Lower leg skin (tissue), 3 donors: ENCODE results near the gene DISC1.

ENCODE experiments used
- POLR2A ChIP-seq, 2 donors: fragments of 450-650 bp; IDR thresholded peaks; one replicate each; pipeline ENCODE4 v1.6.1; 2016 to 2017; ENCODE audit warnings: antibody characterized with exemption in 2 of 2, mild to moderate bottlenecking in 1 of 2, moderate library complexity in 1 of 2
- TF ChIP-seq, protein P1 (sequence below), 3 donors: fragments of 450-650 bp; IDR thresholded peaks; one replicate each; pipeline ENCODE4 v1.5.1; 2016; ENCODE audit warnings: antibody characterized with exemption in 3 of 3, mild to moderate bottlenecking in 3 of 3, moderate library complexity in 2 of 3

DNA sequence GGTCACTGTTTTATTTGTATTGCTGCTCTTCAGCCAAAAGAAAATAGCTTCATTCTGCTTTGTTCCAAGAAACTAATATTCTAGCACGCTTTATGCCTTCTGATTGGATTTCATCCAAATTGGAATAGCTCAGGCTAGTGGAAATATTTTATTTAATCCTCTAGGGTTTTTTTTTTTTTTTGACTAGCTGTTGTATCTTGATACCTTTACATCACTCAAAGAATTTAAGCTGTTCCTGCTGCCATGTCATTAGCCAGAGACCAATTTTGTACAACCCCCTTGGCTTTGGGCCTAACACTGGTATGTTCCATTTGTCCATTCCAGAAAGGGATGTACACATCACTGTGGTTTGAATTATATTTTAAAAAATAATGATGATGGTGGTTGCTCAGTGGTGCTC is 103.0 kb downstream of the DISC1 start:
- TF ChIP-seq, protein P1, sequence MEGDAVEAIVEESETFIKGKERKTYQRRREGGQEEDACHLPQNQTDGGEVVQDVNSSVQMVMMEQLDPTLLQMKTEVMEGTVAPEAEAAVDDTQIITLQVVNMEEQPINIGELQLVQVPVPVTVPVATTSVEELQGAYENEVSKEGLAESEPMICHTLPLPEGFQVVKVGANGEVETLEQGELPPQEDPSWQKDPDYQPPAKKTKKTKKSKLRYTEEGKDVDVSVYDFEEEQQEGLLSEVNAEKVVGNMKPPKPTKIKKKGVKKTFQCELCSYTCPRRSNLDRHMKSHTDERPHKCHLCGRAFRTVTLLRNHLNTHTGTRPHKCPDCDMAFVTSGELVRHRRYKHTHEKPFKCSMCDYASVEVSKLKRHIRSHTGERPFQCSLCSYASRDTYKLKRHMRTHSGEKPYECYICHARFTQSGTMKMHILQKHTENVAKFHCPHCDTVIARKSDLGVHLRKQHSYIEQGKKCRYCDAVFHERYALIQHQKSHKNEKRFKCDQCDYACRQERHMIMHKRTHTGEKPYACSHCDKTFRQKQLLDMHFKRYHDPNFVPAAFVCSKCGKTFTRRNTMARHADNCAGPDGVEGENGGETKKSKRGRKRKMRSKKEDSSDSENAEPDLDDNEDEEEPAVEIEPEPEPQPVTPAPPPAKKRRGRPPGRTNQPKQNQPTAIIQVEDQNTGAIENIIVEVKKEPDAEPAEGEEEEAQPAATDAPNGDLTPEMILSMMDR (IDR thresholded peaks at IDR 0.05): no peak
- TF ChIP-seq POLR2A (IDR thresholded peaks at IDR 0.05): no peak
